Stimulated activated CD4-positive, alpha-beta T cell treated with anti-CD3 and anti-CD28 coated beads, Interleukin-1b, Interleukin-23, amount 100 ng/mL, for 4 hours (primary cell): Measurements from ENCODE around the gene WNT9B.

Source experiments
- DNase-seq, 2 donors: peaks; one replicate each; pipeline ENCODE4 v3.0.0-alpha.2; 2020; ENCODE audit warnings: low read depth in 2 of 2

The WNT9B gene

GRCh38 chr17:46851029-46851741, at the start of gene WNT9B:
WNT9B (plus strand) TSS chr17:46851583; CDS start chr17:46851639, 56 bp downstream.
- DNase-seq: no peak

DNA sequence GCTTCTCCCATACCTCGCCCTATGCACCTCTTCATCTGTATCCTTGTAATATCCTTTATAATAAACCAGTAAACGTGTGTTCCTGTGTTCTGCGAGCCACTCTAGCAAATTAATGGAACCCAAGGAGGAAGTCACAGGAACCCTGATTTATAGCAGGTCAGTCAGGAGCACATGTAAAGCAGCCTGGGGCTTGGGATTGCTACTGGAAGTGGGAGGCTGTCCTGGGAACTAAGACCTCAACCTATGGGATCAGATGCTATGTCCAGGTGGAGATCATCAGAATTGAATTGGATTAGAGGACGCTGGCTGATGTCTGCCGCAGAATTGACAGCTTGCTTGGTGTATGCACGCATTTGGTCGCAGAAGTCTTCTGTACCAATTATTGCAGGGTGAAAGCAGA, 48.6 kb upstream of the WNT9B start:
- DNase-seq: no peak

DNA sequence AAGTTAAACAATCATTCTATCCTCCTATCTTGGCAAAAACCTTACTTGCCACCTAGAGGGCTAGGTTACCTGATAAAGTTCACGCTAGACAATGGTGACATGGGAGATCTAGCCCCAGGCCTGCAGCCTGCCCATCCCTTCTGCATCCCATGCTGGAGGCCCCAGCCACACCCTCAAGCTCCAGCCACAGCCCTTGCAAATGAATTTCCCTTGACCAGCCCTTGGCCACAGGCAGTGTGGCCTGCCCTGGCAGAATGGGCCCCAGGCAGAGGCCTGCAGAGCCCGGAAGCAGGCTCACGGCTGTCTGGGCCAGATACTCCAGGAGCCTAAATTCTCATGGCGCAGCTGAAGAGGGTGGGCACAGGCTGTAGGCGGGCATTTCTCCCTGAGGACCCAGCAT, 47.8 kb upstream of the WNT9B start:
- DNase-seq: no peak

DNA sequence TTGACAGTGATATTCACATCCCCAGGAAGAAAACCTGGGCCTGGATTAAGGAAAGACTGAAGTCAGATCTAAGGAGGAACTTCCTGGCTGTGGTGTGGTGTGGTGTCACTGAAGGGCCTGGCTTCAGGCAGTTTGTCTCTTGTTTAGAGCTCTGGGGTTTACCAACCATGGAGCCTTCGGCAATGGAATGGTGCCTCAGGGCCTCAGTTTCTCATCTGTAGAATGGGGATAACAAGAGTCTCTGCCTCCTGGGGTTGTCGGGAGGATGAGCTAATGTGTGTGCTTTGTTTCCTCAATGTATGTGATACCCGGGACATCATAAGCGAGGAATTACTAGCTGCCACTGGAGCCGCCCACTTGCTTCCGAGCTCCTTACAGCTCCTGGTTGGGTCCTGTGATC, 45.6 kb upstream of the WNT9B start:
- DNase-seq: no peak

DNA sequence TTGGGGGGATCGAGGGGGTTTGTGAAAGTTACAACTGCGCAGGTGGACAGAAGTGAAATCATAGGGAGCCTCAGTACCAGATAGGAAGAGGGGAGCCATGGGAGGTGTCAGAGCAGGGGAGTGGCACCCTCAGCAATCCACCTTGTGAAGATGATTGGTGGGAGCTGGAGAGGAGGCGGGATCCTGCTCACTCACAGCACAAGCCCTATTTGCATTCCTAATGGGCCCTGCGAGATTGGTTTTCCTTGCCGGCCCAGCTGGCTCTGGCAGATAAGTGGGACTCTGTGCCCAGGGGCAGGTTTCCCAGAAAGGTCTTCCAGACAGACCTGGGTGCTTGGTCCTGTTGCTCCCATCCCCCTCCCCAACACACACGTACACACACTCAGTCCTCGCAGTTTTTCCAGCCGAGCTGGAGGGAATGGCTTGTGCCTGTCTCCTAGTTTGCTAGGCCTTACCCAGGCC, 42.2 kb upstream of the WNT9B start:
- no peak for DNase-seq

GRCh38 chr17:46810837-46811236, 40.5 kb upstream of the WNT9B start:
- DNase-seq: no peak

- no peak for DNase-seq
Observed at GRCh38 chr17:46811978-46812583, 39.3 kb upstream of the WNT9B start.

DNA sequence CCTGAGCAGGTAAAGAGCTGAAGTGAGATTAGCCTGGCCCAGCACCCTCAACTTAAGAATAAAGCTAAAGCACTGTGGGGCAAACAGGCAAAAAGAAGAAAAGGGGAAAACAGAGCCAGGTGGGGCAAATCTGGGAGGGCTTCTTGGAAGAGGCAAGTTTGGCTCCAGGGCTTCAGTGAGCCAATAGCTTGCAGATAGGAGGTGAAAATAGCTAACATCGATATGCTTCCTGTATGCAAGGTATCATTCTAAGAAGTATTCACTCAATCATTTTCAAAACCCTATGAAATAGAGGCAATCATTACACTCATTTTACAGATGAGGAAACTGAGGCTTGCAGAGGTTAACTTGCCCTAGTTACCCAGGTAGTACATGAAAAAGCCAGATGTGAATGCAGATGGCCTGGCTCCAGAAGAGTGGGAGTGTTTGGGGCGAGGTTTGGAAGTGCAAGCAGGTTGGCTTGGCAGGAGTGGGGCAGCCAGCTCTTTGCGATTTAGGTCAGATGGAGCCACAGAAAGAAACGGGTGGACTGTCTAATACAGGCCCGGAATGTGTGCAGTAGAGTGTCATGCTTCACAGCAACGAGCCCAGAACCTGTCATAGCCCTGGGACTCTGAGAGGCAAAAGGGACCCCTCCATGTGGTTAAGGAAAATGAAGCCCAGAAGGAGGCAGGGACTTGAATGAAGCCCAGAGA, 38.6 kb upstream of the WNT9B start:
- DNase-seq: no peak

GRCh38 chr17:46813920-46814319, 37.5 kb upstream of the WNT9B start:
- no peak for DNase-seq

DNA sequence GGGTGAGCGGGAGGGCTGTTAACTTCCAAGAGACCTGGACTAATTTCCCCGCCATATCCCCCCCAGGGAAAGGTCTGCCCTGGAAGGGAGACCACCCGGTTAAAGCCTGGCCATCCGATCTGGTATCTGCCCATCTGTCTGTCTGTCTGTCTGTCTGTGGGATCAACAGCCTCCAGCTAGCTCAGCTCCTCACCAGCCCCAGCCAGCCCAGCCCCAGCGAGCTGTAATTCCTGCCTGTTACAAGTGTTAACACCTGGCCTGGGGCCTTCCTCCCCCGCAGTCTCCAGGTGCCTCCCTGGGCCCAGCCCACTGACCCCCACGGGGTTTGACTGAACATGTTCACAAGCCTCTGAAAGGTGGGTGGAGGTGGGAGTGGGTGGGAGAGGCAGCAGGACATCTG, 36.9 kb upstream of the WNT9B start:
- no peak for DNase-seq

GRCh38 chr17:46815474-46816353, 35.7 kb upstream of the WNT9B start:
- DNase-seq: no peak

- DNase-seq: no peak
Observed at GRCh38 chr17:46817151-46817900, 34.1 kb upstream of the WNT9B start.

DNA sequence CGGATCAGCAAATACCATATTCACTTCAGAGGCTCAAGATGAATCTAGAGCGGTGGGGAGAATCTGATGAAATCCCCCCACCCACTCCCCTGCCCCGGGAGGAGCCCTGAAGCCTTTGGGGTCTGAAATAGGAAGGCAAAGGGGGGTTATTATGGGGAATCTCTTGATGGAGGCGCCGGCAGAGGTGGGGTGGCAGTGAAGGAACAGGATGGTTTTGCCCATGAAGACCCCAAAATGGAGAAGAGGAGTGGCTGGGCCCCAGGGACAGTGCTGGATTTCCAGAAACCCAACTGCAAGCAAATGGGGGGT, 33.5 kb upstream of the WNT9B start:
- no peak for DNase-seq

- DNase-seq: peak; percentile 39 to 51
Observed at GRCh38 chr17:46818316-46818928, 33.0 kb upstream of the WNT9B start, which contains the start of gene WNT3. WNT3 (minus strand) TSS chr17:46818692; CDS start chr17:46818597, 95 bp downstream.

DNA sequence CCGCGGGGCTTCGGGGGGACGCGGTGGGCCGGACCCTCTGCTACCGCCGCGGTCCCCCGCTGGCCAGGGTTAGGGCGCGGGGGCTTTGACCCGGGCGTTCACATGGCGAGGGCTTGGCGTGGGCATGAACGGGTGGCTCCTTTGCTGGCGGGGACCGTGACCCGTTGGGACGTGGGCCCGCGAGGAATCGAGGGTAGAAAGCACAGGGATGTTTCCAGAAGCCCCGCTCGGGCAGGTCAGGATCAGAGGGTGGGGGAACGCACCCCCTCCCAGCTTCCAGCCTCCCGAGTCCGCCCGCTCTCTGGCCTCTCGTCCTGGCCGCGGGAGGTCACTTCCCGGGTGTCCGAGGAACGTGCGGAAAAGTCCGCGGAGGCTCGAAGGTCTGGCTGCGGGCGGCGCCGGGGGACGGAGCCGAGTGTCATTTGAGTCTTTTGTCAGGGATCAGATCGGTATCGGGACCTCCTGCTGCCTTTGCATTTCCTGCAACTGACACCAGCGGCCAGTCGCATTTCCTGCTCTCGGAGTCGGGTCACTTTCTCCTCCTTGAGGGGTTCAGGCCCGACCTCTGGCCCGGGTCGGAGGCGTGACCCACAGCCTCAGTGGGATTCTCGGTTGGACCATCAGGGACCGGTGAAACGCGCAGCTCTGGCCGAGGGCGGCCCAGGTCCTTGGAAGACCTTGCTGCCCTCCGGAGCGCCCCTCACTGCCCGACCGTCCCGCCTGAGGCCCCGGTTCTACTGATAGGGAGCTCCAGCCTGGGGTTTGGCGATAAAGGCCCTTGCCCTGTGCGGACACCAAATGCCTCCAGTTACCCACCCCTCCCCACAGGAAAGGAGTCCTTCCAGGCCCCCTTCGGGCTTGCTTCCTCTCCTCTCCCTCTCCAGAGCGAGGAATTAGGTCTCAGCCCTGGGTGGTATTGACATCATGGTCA, 32.2 kb upstream of the WNT9B start:
- no peak for DNase-seq

GRCh38 chr17:46819906-46820351, 31.5 kb upstream of the WNT9B start:
- DNase-seq: no peak

DNA sequence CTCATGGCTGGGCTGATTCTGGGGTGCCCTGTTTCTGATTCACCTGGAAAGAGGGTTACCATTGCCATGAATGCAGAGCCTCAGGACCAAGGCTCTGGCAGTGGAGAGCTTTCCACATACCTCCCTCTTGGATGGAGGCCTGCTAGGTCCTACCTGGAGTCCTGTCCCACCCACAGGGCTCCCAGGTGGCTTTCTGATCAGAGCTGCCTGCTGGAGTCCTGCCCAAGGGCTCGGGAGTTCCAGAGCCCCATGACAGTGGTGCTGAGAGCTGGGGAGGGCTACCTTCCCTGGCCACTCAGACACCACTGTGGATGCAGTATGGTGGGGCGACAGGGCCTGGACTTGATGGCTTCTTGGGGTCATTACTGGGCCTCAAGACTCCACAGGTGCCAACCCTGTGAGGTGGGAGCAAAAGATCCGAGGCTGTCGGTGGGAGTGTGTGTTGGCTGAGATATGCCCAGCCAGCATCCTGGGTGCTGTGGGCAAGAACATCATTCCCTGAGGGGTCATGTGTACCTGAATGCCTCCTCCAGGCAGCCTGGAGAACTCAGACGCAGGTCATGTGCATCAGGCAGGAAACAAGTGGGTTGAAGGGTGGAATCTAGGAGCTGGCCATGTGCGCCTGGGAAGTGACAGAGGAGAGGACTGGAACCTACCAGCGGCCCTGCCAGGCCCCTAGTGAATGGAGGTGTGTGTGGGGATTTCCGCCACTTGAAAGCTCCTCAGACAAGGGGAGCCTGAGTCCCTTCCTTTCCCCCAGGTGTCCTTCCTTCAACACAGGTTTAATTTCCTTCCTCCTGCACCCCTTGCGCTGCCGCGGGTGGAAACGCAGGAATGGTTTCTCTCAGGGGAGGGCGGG, 30.6 kb upstream of the WNT9B start:
- DNase-seq: no peak

DNA sequence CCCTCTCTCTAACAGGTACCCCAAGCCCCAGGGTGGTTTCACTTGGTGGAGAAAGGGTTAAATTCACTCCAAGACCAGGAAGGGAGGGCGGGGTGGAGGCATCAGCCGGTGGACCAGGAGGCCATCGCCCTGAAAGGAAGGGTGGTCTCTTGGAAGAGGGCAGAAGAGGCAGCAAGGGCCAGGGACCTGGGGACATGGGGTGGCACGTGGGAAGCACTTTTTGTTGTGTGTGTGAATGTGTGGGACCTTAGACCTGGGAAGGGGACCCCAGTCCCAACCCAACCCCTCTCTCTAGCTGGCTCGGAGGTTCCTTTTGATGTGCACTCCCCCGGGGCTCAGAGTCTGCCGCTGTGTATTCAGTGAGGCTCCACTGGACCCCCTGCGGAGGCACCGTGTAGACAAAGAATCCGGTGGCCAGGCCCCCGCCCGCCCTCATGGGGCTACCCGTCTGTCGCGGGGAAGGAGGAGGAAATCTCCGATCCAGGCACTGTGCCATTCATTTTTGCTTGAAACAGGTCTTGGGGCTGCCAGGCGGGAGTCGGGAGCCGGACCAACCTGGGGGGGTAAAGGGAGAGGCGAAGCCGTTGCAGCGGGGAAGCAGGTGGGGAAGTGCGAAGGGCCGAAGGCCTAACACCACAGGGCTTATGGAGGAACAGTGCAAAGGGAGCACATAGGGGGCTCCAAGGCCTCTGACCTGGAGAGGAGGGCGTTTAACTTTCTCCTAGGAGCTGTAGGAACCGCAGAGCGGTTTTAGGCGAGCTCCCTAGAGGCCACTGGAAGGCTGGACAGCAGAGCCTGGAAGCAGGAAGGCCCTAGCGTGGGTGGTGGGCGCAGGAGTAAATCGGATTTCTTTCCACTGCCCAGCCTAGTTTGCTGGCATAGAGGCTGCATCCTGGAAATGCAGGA, 29.6 kb upstream of the WNT9B start:
- no peak for DNase-seq
